Measurements from ENCODE around the gene FRMD5. TPM values are rescaled to one million over a fixed set of nuclear protein-coding genes. Genes with fewer than 3 reads are reported as not detected.
"Not testable (repeated sequence)": the region's sequence is repeated elsewhere in the genome, so short reads cannot be mapped to it uniquely, and the experiment has no call there.

Gene FRMD5
- total and polyA plus RNA-seq, 2 experiments from 2014 or later: 5.9 to 10.1 TPM

- Histone ChIP-seq H3F3A (replicated peaks; ENCODE audit: low read depth) (no peaks in the 10 kb centered on the region), H3K27me3 (ENCODE audit: insufficient read depth) (no peaks in the 10 kb centered on the region), H3K4me3 (no peak overlapping the region), H3K4me2 (no peak overlapping the region), H3K27ac (ENCODE audit: low read depth) (no peak overlapping the region), H3K9me2 (ENCODE audit: insufficient read depth) (no peaks in the 10 kb centered on the region), H4K20me1 (replicated peaks; ENCODE audit: insufficient read depth) (no peaks in the 10 kb centered on the region), H3K36me3 (ENCODE audit: insufficient read depth) (peaks cover 3% of the 10 kb centered on the region; the same call in 1 of the 2 replicates), H2AFZ (no peak overlapping the region), H3K4me1 (ENCODE audit: insufficient read depth) (no peaks in the 10 kb centered on the region), H3K79me2 (replicated peaks; ENCODE audit: insufficient read depth) (no peaks in the 10 kb centered on the region)
- DNase-seq (ENCODE audit: low spot score) (no peak), ATAC-seq (no peak)
- TF ChIP-seq ZNF462 (CRISPR knock-in tag; IDR thresholded peaks at IDR 0.05): no peak
- Mint-ChIP-seq H3K27ac (no peak overlapping the region), H3K9me3 (no peaks in the 10 kb centered on the region; the same call in 2 of the 3 replicates), H3K36me3 (ENCODE audit: low read depth) (peaks cover 12% of the 10 kb centered on the region), H3K27me3 (ENCODE audit: insufficient read depth, low read depth, poor library complexity) (peaks cover 1% of the 10 kb centered on the region), H3K4me1 (no peaks in the 10 kb centered on the region), H3K4me3 (no peak overlapping the region)
Observed at GRCh38 chr15:43845421-43845820, 349.6 kb downstream of the FRMD5 start.

- not testable (repeated sequence) for H3K27ac ChIP-seq (ENCODE audit: low read depth); H4K20me1 ChIP-seq (replicated peaks; ENCODE audit: insufficient read depth); H3K4me3 Mint-ChIP-seq; DNase-seq (ENCODE audit: low spot score); H3K79me2 ChIP-seq (replicated peaks; ENCODE audit: insufficient read depth); H3K36me3 ChIP-seq (ENCODE audit: insufficient read depth); H3K9me2 ChIP-seq (ENCODE audit: insufficient read depth); H3K4me3 ChIP-seq; ATAC-seq; H3F3A ChIP-seq (replicated peaks; ENCODE audit: low read depth); H3K9me3 Mint-ChIP-seq; H2AFZ ChIP-seq; H3K4me2 ChIP-seq; H3K4me1 Mint-ChIP-seq; H3K27me3 Mint-ChIP-seq (ENCODE audit: insufficient read depth, low read depth, poor library complexity); H3K4me1 ChIP-seq (ENCODE audit: insufficient read depth); H3K27ac Mint-ChIP-seq; H3K27me3 ChIP-seq (ENCODE audit: insufficient read depth)
- peaks cover 28% of the 10 kb centered on the region for H3K36me3 Mint-ChIP-seq (ENCODE audit: low read depth)
Observed at GRCh38 chr15:43832485-43832884, 362.6 kb downstream of the FRMD5 start.

GRCh38 chr15:43831519-43832052, 363.5 kb downstream of the FRMD5 start:
- H2AFZ ChIP-seq; H3K4me1 Mint-ChIP-seq; H3F3A ChIP-seq (replicated peaks; ENCODE audit: low read depth); H3K36me3 ChIP-seq (ENCODE audit: insufficient read depth); H3K9me3 Mint-ChIP-seq; DNase-seq (ENCODE audit: low spot score); H3K4me3 ChIP-seq; H3K27ac ChIP-seq (ENCODE audit: low read depth); H4K20me1 ChIP-seq (replicated peaks; ENCODE audit: insufficient read depth); H3K27ac Mint-ChIP-seq; H3K9me2 ChIP-seq (ENCODE audit: insufficient read depth); H3K79me2 ChIP-seq (replicated peaks; ENCODE audit: insufficient read depth); H3K4me1 ChIP-seq (ENCODE audit: insufficient read depth); H3K27me3 Mint-ChIP-seq (ENCODE audit: insufficient read depth, low read depth, poor library complexity); H3K4me2 ChIP-seq; ATAC-seq; H3K4me3 Mint-ChIP-seq; H3K27me3 ChIP-seq (ENCODE audit: insufficient read depth): not testable (repeated sequence)
- H3K36me3 Mint-ChIP-seq (ENCODE audit: low read depth): peaks cover 29% of the 10 kb centered on the region

GRCh38 chr15:43830691-43831275, 364.3 kb downstream of the FRMD5 start:
- H3K9me2 ChIP-seq (ENCODE audit: insufficient read depth); H3K79me2 ChIP-seq (replicated peaks; ENCODE audit: insufficient read depth); ATAC-seq; H3K36me3 ChIP-seq (ENCODE audit: insufficient read depth); H2AFZ ChIP-seq; H3K4me2 ChIP-seq; H3K4me3 ChIP-seq; DNase-seq (ENCODE audit: low spot score); H3K4me1 ChIP-seq (ENCODE audit: insufficient read depth); H3K4me3 Mint-ChIP-seq; H3K27me3 ChIP-seq (ENCODE audit: insufficient read depth); H3K4me1 Mint-ChIP-seq; H4K20me1 ChIP-seq (replicated peaks; ENCODE audit: insufficient read depth); H3K27ac Mint-ChIP-seq; H3K27ac ChIP-seq (ENCODE audit: low read depth); H3K9me3 Mint-ChIP-seq: not testable (repeated sequence)
- peaks cover 11% of the 10 kb centered on the region for H3K27me3 Mint-ChIP-seq (ENCODE audit: insufficient read depth, low read depth, poor library complexity)
- peaks cover 28% of the 10 kb centered on the region for H3K36me3 Mint-ChIP-seq (ENCODE audit: low read depth)
- peaks cover 14% of the 10 kb centered on the region for H3F3A ChIP-seq (replicated peaks; ENCODE audit: low read depth)

Measured in GM23338 (cell line).